ENCODE results near the gene ERBB4.

ERBB4 gene

DNA sequence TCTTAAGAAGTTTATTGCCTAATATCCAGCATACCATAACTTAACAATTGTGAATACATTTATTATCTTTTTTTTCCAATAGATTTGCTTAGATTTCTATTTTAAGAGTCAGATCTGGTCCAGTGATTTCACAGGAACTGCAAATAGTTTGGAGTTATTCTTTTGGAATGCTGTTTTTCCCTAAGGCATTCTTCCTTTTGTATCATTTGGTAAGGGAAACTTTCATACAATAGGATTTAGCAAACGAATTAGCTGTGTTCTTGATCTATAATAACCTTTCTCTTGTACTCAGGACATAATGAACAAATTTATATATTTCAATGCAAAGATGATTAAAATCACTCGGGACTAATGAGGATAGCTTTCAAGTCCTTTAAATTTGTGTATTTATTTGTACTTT is 201.6 kb downstream of the ERBB4 start:
- no peak overlapping the region for H3K4me3 ChIP-seq (ENCODE audit: low read depth, low read length)
- TF ChIP-seq, protein P1, sequence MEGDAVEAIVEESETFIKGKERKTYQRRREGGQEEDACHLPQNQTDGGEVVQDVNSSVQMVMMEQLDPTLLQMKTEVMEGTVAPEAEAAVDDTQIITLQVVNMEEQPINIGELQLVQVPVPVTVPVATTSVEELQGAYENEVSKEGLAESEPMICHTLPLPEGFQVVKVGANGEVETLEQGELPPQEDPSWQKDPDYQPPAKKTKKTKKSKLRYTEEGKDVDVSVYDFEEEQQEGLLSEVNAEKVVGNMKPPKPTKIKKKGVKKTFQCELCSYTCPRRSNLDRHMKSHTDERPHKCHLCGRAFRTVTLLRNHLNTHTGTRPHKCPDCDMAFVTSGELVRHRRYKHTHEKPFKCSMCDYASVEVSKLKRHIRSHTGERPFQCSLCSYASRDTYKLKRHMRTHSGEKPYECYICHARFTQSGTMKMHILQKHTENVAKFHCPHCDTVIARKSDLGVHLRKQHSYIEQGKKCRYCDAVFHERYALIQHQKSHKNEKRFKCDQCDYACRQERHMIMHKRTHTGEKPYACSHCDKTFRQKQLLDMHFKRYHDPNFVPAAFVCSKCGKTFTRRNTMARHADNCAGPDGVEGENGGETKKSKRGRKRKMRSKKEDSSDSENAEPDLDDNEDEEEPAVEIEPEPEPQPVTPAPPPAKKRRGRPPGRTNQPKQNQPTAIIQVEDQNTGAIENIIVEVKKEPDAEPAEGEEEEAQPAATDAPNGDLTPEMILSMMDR (IDR thresholded peaks at IDR 0.05; ENCODE audit: borderline replicate concordance, insufficient read depth, low read depth, low read length), result no peak

DNA sequence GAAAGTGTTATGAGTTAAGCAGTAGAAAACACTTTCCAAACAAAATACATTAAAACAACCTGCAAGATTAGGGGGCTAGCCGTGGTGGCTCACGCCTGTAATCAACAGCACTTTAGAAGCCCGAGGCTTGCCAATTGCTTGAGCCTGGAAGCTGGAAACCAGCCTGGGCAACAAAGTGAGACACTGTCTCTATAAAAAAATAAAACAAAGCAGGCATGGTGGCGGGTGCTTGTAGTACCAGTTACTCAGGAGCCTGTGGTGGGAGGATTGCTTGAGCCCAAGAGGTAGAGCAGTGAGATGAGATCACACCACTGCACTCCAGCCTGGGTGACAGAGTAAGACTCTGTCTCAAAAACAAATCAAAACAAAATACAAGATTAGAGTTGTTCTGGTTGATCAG is 208.3 kb downstream of the ERBB4 start:
- no peak overlapping the region for H3K4me3 ChIP-seq (ENCODE audit: low read depth, low read length)
- TF ChIP-seq, protein P1 (IDR thresholded peaks at IDR 0.05; ENCODE audit: borderline replicate concordance, insufficient read depth, low read depth, low read length), result no peak

DNA sequence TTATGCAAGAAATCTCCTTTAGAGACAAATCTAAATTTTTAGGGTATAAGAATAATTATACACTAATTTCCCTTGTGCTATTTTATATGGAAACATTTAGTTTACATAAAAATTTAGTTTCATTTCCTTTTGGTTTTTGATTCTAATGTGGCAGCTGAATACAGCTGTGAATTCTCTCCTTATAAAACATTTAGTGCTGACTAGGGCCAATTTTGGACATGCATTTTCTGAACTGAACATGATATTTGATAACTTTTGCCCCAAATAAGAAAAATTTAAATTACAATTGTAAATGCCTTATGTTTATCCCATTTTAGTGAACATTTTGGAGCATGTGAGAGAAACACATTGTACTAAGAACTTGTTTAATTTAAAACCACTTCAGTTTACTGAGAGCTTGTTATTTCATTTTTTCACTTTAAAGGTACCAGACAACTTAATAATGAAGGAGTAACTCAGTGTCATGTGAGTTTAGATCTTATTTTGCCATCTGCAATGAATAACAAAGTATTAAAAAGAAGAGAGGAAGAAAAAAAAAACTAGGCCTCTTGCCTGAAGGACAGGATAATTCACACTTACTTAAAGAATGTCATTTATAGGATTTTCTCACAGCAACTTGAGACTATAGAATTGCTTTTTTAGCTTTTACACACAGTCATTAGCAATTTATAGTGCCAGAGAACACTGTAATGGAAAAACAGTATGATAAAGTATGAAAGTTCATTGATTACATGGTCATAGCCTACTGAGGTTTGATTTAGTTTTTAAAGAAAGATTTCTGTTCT is 209.7 kb downstream of the ERBB4 start:
- TF ChIP-seq, protein P1 (IDR thresholded peaks at IDR 0.05; ENCODE audit: borderline replicate concordance, insufficient read depth, low read depth, low read length), result no peak
- H3K4me3 ChIP-seq (ENCODE audit: low read depth, low read length), result no peak overlapping the region

GRCh38 chr2:212328136-212328535 is 210.5 kb downstream of the ERBB4 start:
- no peak overlapping the region for H3K4me3 ChIP-seq (ENCODE audit: low read depth, low read length)
- TF ChIP-seq, protein P1 (IDR thresholded peaks at IDR 0.05; ENCODE audit: borderline replicate concordance, insufficient read depth, low read depth, low read length), result no peak

DNA sequence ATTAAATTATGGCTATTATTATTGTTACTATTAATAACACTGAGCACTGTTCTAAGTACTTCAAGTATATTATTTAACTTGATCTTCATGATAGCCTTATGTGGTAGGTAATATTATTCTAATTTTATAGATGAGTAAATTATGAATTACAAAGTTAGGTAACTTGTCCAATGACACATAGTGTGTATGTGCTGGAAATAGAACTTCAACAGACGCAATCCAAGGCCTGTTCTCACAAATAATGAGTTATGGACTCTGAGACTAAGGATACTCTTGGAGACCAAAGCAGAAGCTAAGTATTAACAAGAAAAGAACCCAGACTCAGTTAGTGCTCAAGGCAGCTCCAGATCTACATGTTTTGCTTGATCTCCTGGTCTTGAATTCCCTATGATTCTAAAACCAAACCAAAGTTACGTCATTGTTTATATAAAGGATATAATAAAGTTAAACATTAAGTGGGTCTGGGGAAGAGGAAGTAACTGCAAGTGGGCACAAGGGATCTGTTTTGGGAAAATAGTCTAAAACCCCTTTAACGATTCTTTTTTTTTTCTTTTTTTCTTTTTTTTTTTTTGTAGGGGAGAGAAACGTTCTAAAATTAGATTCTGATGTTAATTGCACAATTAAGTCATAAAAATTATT is 211.3 kb downstream of the ERBB4 start:
- TF ChIP-seq, protein P1 (IDR thresholded peaks at IDR 0.05; ENCODE audit: borderline replicate concordance, insufficient read depth, low read depth, low read length), result no peak

GRCh38 chr2:212318636-212319035 is 220.0 kb downstream of the ERBB4 start:
- H3K4me3 ChIP-seq (ENCODE audit: low read depth, low read length), result no peak overlapping the region

More for the DNA sequence above, 211.3 kb downstream of the ERBB4 start:
- no peak overlapping the region for H3K4me3 ChIP-seq (ENCODE audit: low read depth, low read length)

More at GRCh38 chr2:212318636-212319035, 220.0 kb downstream of the ERBB4 start:
- TF ChIP-seq, protein P1 (IDR thresholded peaks at IDR 0.05; ENCODE audit: borderline replicate concordance, insufficient read depth, low read depth, low read length), result no peak
